ENCODE data around the gene NYAP1.

NYAP1 gene

GRCh38 chr7:100457033-100457432 lies 26.7 kb upstream of the NYAP1 start:
- Histone ChIP-seq H3K9me2 (replicated peaks; ENCODE audit: insufficient read depth, low read length) (no peaks in the 10 kb centered on the region), H3K9me3 (ENCODE audit: insufficient read depth, low read length) (no peaks in the 10 kb centered on the region), H3K27ac (ENCODE audit: low read depth, low read length) (no peak overlapping the region), H3F3A (ENCODE audit: insufficient read depth) (no peaks in the 10 kb centered on the region), H3K27me3 (ENCODE audit: low read length) (no peaks in the 10 kb centered on the region), H3K36me3 (ENCODE audit: low read length) (no peaks in the 10 kb centered on the region), H3K79me2 (ENCODE audit: insufficient read depth, low read length) (no peaks in the 10 kb centered on the region), H3K9ac (ENCODE audit: low read length) (no peak overlapping the region), H4K20me1 (ENCODE audit: low read depth, low read length) (no peaks in the 10 kb centered on the region), H2AFZ (ENCODE audit: low read depth, low read length, severe bottlenecking) (no peak overlapping the region), H3K4me3 (ENCODE audit: insufficient read depth, low read length, poor library complexity, severe bottlenecking) (no peak overlapping the region), H3K4me2 (ENCODE audit: low read depth, low read length, poor library complexity, severe bottlenecking) (no peak overlapping the region)
- no peak for TF ChIP-seq EZH2phosphoT487 (conservative IDR thresholded peaks at IDR 0.05; ENCODE audit: low read length)
- TF ChIP-seq CTCF (IDR thresholded peaks at IDR 0.05; ENCODE audit: insufficient read depth, low read length, poor library complexity, severe bottlenecking), result no peak

DNA sequence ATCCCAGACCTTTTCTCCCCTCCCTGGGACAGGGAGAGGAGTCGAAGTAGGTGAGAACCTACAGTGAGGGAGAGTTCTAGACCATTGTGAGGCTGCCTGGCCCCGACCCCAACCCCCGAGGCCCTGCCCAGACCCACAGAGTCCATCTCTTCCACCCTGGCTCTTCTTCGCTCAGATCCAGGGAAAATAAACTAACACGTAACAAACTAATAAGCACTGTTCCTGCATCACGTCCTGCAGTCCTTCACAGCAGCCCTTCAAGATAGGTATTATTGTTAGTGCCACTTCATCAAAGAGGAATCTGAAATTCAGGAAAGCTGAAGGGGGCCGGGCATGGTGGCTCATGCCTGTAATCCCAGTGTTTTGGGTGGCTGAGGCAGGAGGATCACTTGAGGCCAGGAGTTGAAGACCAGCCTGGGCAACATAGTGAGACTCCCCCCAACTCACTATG lies 19.5 kb upstream of the NYAP1 start, which contains the start of gene SPACDR:
SPACDR (minus strand) TSS at position 51 of the 451 bp plus-strand sequence. CDS start 235 bp downstream, outside the sequence.
- Histone ChIP-seq H3K36me3 (ENCODE audit: low read length) (no peaks in the 10 kb centered on the region), H3F3A (ENCODE audit: insufficient read depth) (no peaks in the 10 kb centered on the region), H3K9me2 (replicated peaks; ENCODE audit: insufficient read depth, low read length) (no peaks in the 10 kb centered on the region), H2AFZ (ENCODE audit: low read depth, low read length, severe bottlenecking) (no peak within 1 kb of the TSS), H3K27me3 (ENCODE audit: low read length) (no peaks in the 10 kb centered on the region), H3K27ac (ENCODE audit: low read depth, low read length) (no peak within 1 kb of the TSS), H3K9ac (ENCODE audit: low read length) (no peak within 1 kb of the TSS), H3K79me2 (ENCODE audit: insufficient read depth, low read length) (no peaks in the 10 kb centered on the region), H3K9me3 (ENCODE audit: insufficient read depth, low read length) (no peaks in the 10 kb centered on the region), H3K4me3 (ENCODE audit: insufficient read depth, low read length, poor library complexity, severe bottlenecking) (no peak within 1 kb of the TSS), H3K4me2 (ENCODE audit: low read depth, low read length, poor library complexity, severe bottlenecking) (no peak within 1 kb of the TSS), H4K20me1 (ENCODE audit: low read depth, low read length) (no peaks in the 10 kb centered on the region)
- no peak for TF ChIP-seq EZH2phosphoT487 (conservative IDR thresholded peaks at IDR 0.05; ENCODE audit: low read length)

GRCh38 chr7:100464791-100465190 lies 18.9 kb upstream of the NYAP1 start:
- Histone ChIP-seq H3K4me2 (ENCODE audit: low read depth, low read length, poor library complexity, severe bottlenecking) (no peak overlapping the region), H3K9ac (ENCODE audit: low read length) (no peak overlapping the region)
- TF ChIP-seq EZH2phosphoT487 (conservative IDR thresholded peaks at IDR 0.05; ENCODE audit: low read length) (no peak), CTCF (IDR thresholded peaks at IDR 0.05; ENCODE audit: insufficient read depth, low read length, poor library complexity, severe bottlenecking) (no peak)

DNA sequence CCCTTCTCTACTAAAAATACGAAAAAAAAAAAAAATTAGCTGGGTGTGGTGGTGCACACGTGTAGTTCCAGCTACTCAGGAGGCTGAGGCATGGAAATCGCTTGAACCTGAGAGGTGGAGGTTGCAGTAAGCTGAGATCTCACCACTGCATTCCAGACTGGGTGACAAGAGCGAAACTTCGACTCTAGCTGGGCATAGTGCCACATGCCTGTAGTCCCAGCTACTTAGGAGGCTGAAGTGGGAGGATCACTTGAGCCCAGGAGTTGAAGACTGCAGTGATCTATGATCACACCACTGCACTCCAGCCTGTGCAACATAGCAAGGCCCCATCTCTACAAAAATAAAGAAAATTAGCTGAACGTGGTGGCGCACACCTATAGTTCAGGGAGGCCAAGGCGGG lies 18.4 kb upstream of the NYAP1 start:
- H3F3A ChIP-seq (ENCODE audit: insufficient read depth), result no peaks in the 10 kb centered on the region
- H3K4me2 ChIP-seq (ENCODE audit: low read depth, low read length, poor library complexity, severe bottlenecking), result no peak overlapping the region
- H2AFZ ChIP-seq (ENCODE audit: low read depth, low read length, severe bottlenecking), result no peak overlapping the region
- H4K20me1 ChIP-seq (ENCODE audit: low read depth, low read length), result no peaks in the 10 kb centered on the region
- H3K27ac ChIP-seq (ENCODE audit: low read depth, low read length), result no peak overlapping the region
- no peak overlapping the region for H3K4me3 ChIP-seq (ENCODE audit: insufficient read depth, low read length, poor library complexity, severe bottlenecking)
- H3K9me2 ChIP-seq (replicated peaks; ENCODE audit: insufficient read depth, low read length), result no peaks in the 10 kb centered on the region
- no peaks in the 10 kb centered on the region for H3K9me3 ChIP-seq (ENCODE audit: insufficient read depth, low read length)
- no peak for TF ChIP-seq EZH2phosphoT487 (conservative IDR thresholded peaks at IDR 0.05; ENCODE audit: low read length)
- no peak for TF ChIP-seq CTCF (IDR thresholded peaks at IDR 0.05; ENCODE audit: insufficient read depth, low read length, poor library complexity, severe bottlenecking)
- H3K27me3 ChIP-seq (ENCODE audit: low read length), result no peaks in the 10 kb centered on the region
- H3K9ac ChIP-seq (ENCODE audit: low read length), result no peak overlapping the region
- no peaks in the 10 kb centered on the region for H3K36me3 ChIP-seq (ENCODE audit: low read length)
- no peaks in the 10 kb centered on the region for H3K79me2 ChIP-seq (ENCODE audit: insufficient read depth, low read length)

More at GRCh38 chr7:100464791-100465190, 18.9 kb upstream of the NYAP1 start:
- Histone ChIP-seq H2AFZ (ENCODE audit: low read depth, low read length, severe bottlenecking) (no peak overlapping the region), H3K27me3 (ENCODE audit: low read length) (no peaks in the 10 kb centered on the region), H3F3A (ENCODE audit: insufficient read depth) (no peaks in the 10 kb centered on the region), H3K9me2 (replicated peaks; ENCODE audit: insufficient read depth, low read length) (no peaks in the 10 kb centered on the region), H3K9me3 (ENCODE audit: insufficient read depth, low read length) (no peaks in the 10 kb centered on the region), H3K79me2 (ENCODE audit: insufficient read depth, low read length) (no peaks in the 10 kb centered on the region), H3K4me3 (ENCODE audit: insufficient read depth, low read length, poor library complexity, severe bottlenecking) (no peak overlapping the region), H4K20me1 (ENCODE audit: low read depth, low read length) (no peaks in the 10 kb centered on the region), H3K27ac (ENCODE audit: low read depth, low read length) (no peak overlapping the region), H3K36me3 (ENCODE audit: low read length) (no peaks in the 10 kb centered on the region)

All from SU-DHL-6 (cell line).